PC-9 (cell line): ENCODE measurements around the gene F12.

Source experiments
- CTCF ChIP-seq: fragments of 200-600 bp; sonication (generic); conservative IDR thresholded peaks from 2 replicates; pipeline ENCODE4 v1.6.1; 2017; ENCODE audit warnings: mixed run types, antibody characterized with exemption, mild to moderate bottlenecking, moderate library complexity
- EZH2 ChIP-seq: fragments of 200-600 bp; sonication (generic); IDR thresholded peaks from 2 replicates; pipeline ENCODE4 v1.8.0; 2017; ENCODE audit warnings: antibody characterized with exemption, low read depth

- TF ChIP-seq CTCF (no peak), EZH2 (no peak)
These were observed 16.6 kb downstream of the F12 start for GRCh38 chr5:177392765-177393164.
